GM18867 (cell line): ENCODE measurements around the gene VSIG4.
"Not testable (repeated sequence)": the region's sequence is repeated elsewhere in the genome, so short reads cannot be mapped to it uniquely, and the experiment has no call there.

ENCODE experiments used
- ATAC-seq: cut with Tn5 transposase; IDR thresholded peaks from one replicate; pipeline ENCODE4 v1.9.1; 2021; ENCODE audit warnings: mild to moderate bottlenecking, moderate library complexity; ENCODE audit not compliant: unreplicated experiment

VSIG4 gene

GRCh38 chrX:66039944-66040343 is at the start of gene VSIG4:
TSS of gene VSIG4 (minus strand) at chrX:66040080. CDS start at chrX:66039998, 82 bp downstream.
- no peak for ATAC-seq

GRCh38 chrX:66076801-66077200 is 36.9 kb upstream of the VSIG4 start:
- ATAC-seq, result no peak

- no peak for ATAC-seq
Measured at GRCh38 chrX:66074920-66075879, 35.3 kb upstream of the VSIG4 start.

- ATAC-seq, result no peak
Measured at GRCh38 chrX:66071126-66071525, 31.2 kb upstream of the VSIG4 start.

- no peak for ATAC-seq
Measured at GRCh38 chrX:66064261-66064660, 24.4 kb upstream of the VSIG4 start.

- ATAC-seq, result not testable (repeated sequence)
Measured at GRCh38 chrX:66057019-66057418, 17.1 kb upstream of the VSIG4 start.

- no peak for ATAC-seq
Measured at GRCh38 chrX:66054978-66055377, 15.1 kb upstream of the VSIG4 start.

GRCh38 chrX:66053414-66053813 is 13.5 kb upstream of the VSIG4 start:
- ATAC-seq, result no peak

- no peak for ATAC-seq
Measured at GRCh38 chrX:66051980-66052379, 12.1 kb upstream of the VSIG4 start.

GRCh38 chrX:66050140-66050569 is 10.3 kb upstream of the VSIG4 start:
- ATAC-seq, result no peak

GRCh38 chrX:66049056-66049455 is 9.2 kb upstream of the VSIG4 start:
- ATAC-seq, result no peak

GRCh38 chrX:66046612-66047235 is 6.8 kb upstream of the VSIG4 start:
- peak; percentile 83 for ATAC-seq

- ATAC-seq, result no peak
Measured at GRCh38 chrX:66045894-66046293, 6.0 kb upstream of the VSIG4 start.

GRCh38 chrX:66043584-66043983 is 3.7 kb upstream of the VSIG4 start:
- no peak for ATAC-seq

GRCh38 chrX:66042307-66043077 is 2.6 kb upstream of the VSIG4 start:
- peak; percentile 43 for ATAC-seq

GRCh38 chrX:66038115-66038514 is 1.8 kb downstream of the VSIG4 start:
- no peak for ATAC-seq

- ATAC-seq, result no peak
Measured at GRCh38 chrX:66036231-66036630, 3.6 kb downstream of the VSIG4 start.

- no peak for ATAC-seq
Measured at GRCh38 chrX:66035667-66036066, 4.2 kb downstream of the VSIG4 start.

GRCh38 chrX:66030505-66031317 is 9.2 kb downstream of the VSIG4 start:
- peak; percentile 90 for ATAC-seq

GRCh38 chrX:66028936-66029335 is 10.9 kb downstream of the VSIG4 start:
- ATAC-seq, result no peak
